Endothelial cell of umbilical vein (primary cell): ENCODE data around the gene SLC29A3. TPM values are rescaled to one million over a fixed set of nuclear protein-coding genes. Genes with fewer than 3 reads are reported as not detected.

Experiments used
- BruUV-seq: library from RNA; stranded (reverse); fragments of 400-500 nt; replicated peaks from 2 replicates; lab custom pipeline; 2021; lab: Mats Ljungman, UMichigan
- CTCF ChIA-PET: fragments of 300-600, 350-600 bp; sonication (Branson Sonifier 250); formaldehyde crosslinking; loops from one replicate; lab custom pipeline; 2021; ENCODE audit warnings: antibody characterized with exemption, inconsistent platforms; lab: Charles Lee
- POLR2A ChIA-PET: fragments of 300-600, 350-600 bp; sonication (Branson Sonifier 250); formaldehyde crosslinking; loops from one replicate; lab custom pipeline; 2021; ENCODE audit warnings: antibody characterized with exemption, inconsistent platforms; lab: Charles Lee
- DNase-seq: peaks from one replicate; pipeline ENCODE4 v3.0.0-alpha.2; 2011; ENCODE audit warnings: low read depth, low spot score
- FAIRE-seq: peaks from 2 replicates; lab custom pipeline; 2011; peaks lifted over from hg19 to GRCh38; lab: Jason Lieb, UNC
- H2AFZ ChIP-seq: 2 replicates; pipeline ENCODE4 v1.6.0; 2012; ENCODE audit warnings: low read depth, low read length, control low read depth, inconsistent platforms
- H3K27ac ChIP-seq: 2 replicates; pipeline ENCODE4 v1.5.1; 2011; ENCODE audit warnings: low read depth, mild to moderate bottlenecking, control low read depth, low read length, moderate library complexity; ENCODE audit not compliant: insufficient read depth
- H3K27me3 ChIP-seq, 2 experiments: 2 replicates each; pipeline versions ENCODE4 v1.6.0 to v1.6.1; 2011; ENCODE audit warnings: low read length in 2 of 2, mixed read lengths in 1 of 2; ENCODE audit not compliant: control insufficient read depth in 2 of 2, insufficient read depth in 2 of 2
- H3K36me3 ChIP-seq, 2 experiments: 2 replicates in 1 of 2; 3 replicates in 1 of 2; pipeline ENCODE4 v1.5.1; 2011; ENCODE audit warnings: low read length in 2 of 2, mild to moderate bottlenecking in 1 of 2, moderate library complexity in 1 of 2; ENCODE audit not compliant: control insufficient read depth in 2 of 2, insufficient read depth in 2 of 2; ENCODE audit errors: extremely low read depth in 1 of 2
- H3K4me1 ChIP-seq: 3 replicates; pipeline ENCODE4 v1.5.1; 2011; ENCODE audit warnings: mild to moderate bottlenecking, low read length; ENCODE audit not compliant: control insufficient read depth, insufficient read depth; ENCODE audit errors: extremely low read depth
- H3K4me2 ChIP-seq: 2 replicates; pipeline ENCODE4 v1.6.1; 2011; ENCODE audit warnings: low read length, control low read depth, mixed read lengths; ENCODE audit not compliant: insufficient read depth
- H3K4me3 ChIP-seq, 3 experiments: fragments of 200-600 bp in 1 of 3; sonication (generic), shearing (Covaris generic) in 1 of 3; replicated peaks in 1 of 3; 2 replicates each; pipeline ENCODE4 v1.5.1; 2011 to 2016; ENCODE audit warnings: control low read depth in 3 of 3, low read length in 3 of 3, mild to moderate bottlenecking in 2 of 3, inconsistent platforms in 1 of 3, low read depth in 1 of 3, moderate library complexity in 1 of 3; ENCODE audit not compliant: insufficient read depth in 1 of 3
- H3K79me2 ChIP-seq: 2 replicates; pipeline ENCODE4 v1.6.0; 2012; ENCODE audit warnings: low read length, inconsistent platforms; ENCODE audit not compliant: control insufficient read depth, insufficient read depth
- H3K9ac ChIP-seq: replicated peaks from 2 replicates; pipeline ENCODE3; 2011; ENCODE audit warnings: low read length, control low read depth; ENCODE audit not compliant: insufficient read depth; ENCODE audit errors: extremely low read depth
- H3K9me1 ChIP-seq: replicated peaks from 3 replicates; pipeline ENCODE4 v1.6.0; 2011; ENCODE audit warnings: mild to moderate bottlenecking, low read length; ENCODE audit not compliant: control insufficient read depth, insufficient read depth; ENCODE audit errors: extremely low read depth
- H3K9me3 ChIP-seq: replicated peaks from 2 replicates; pipeline ENCODE4 v1.5.1; 2012; ENCODE audit warnings: low read length, inconsistent platforms; ENCODE audit not compliant: control insufficient read depth, insufficient read depth
- H4K20me1 ChIP-seq: replicated peaks from 2 replicates; pipeline ENCODE3; 2011; ENCODE audit warnings: mild to moderate bottlenecking, low read length; ENCODE audit not compliant: control insufficient read depth, insufficient read depth; ENCODE audit errors: extremely low read depth
- EZH2 ChIP-seq: IDR thresholded peaks from 2 replicates; pipeline ENCODE4 v1.6.1; 2012; ENCODE audit warnings: borderline replicate concordance, low read depth, mild to moderate bottlenecking, moderate library complexity, low read length, inconsistent platforms; ENCODE audit not compliant: severe bottlenecking
- FOS ChIP-seq: IDR thresholded peaks from 2 replicates; pipeline ENCODE4 v1.6.1; 2011; ENCODE audit warnings: mild to moderate bottlenecking, low read length, moderate library complexity, borderline replicate concordance; ENCODE audit not compliant: insufficient read depth
- GATA2 ChIP-seq: IDR thresholded peaks from 2 replicates; pipeline ENCODE4 v1.7.0; 2011; ENCODE audit warnings: low read depth, mild to moderate bottlenecking, moderate library complexity, mixed read lengths, low read length; ENCODE audit not compliant: insufficient read length, insufficient read depth
- JUN ChIP-seq: IDR thresholded peaks from 2 replicates; pipeline ENCODE4 v1.6.1; 2011; ENCODE audit warnings: borderline replicate concordance, low read depth; ENCODE audit not compliant: insufficient read length, insufficient read depth
- MYC ChIP-seq: IDR thresholded peaks from one replicate; pipeline ENCODE4 v1.6.1; 2011; ENCODE audit warnings: mild to moderate bottlenecking, low read depth, low read length
- POLR2A ChIP-seq: IDR thresholded peaks from 2 replicates; pipeline ENCODE4 v1.6.1; 2012; ENCODE audit warnings: low read depth, mild to moderate bottlenecking, control low read depth, low read length
- POLR2AphosphoS5 ChIP-seq: IDR thresholded peaks from 2 replicates; pipeline ENCODE4 v1.6.1; 2012; ENCODE audit warnings: low read depth, mild to moderate bottlenecking, control low read depth, low read length, moderate library complexity; ENCODE audit not compliant: insufficient read depth
- dilution Hi-C: fragments of 300-500 bp; cut with MboI; formaldehyde crosslinking; loops from one replicate; pipeline ENCODE4 v1.15.0; 2019; ENCODE audit warnings: low sequenced_read_pairs; ENCODE audit not compliant: extremely low pct_ligation_motif_present
- intact Hi-C: fragments of 100-400 bp; cut with micrococcal nuclease; formaldehyde crosslinking; loops from one replicate; pipeline ENCODE4 v1.10.0; 2022
- polyA plus RNA-seq, 4 experiments: library from polyadenylated mRNA; depleted of rRNA in 3 of 4; stranded (reverse) in 3 of 4; unstranded in 1 of 4; fragments of >200 nt; gene quantifications; 2 replicates each; pipeline versions ENCODE4 v1.2.1 to v1.2.3, GENCODE V29; 2011 to 2012; ENCODE audit warnings: missing spikeins in 1 of 4
- total RNA-seq: library from RNA; stranded (reverse); gene quantifications from 2 replicates; pipeline ENCODE4 v1.2.3, GENCODE V29; 2021
- TF ChIP-seq, protein P1 (sequence below): IDR thresholded peaks from 2 replicates; pipeline ENCODE4 v1.6.1; 2011; ENCODE audit not compliant: insufficient read depth, insufficient read length
- TF ChIP-seq, protein P2 (sequence below), 2 donors: IDR thresholded peaks; 1 replicate in 1 of 2; 2 replicates in 1 of 2; pipeline ENCODE4 v1.5.1; 2011; ENCODE audit warnings: low read length in 2 of 2, mild to moderate bottlenecking in 2 of 2, moderate library complexity in 2 of 2, control low read depth in 1 of 2, inconsistent platforms in 1 of 2, low read depth in 1 of 2; ENCODE audit not compliant: insufficient read depth in 1 of 2; ENCODE audit errors: extremely low read depth in 1 of 2

The SLC29A3 gene
- total and polyA plus RNA-seq, 2 donors (not counting 3 experiments of a cell fraction or from before 2014, with no cell fraction given): 5.0 to 9.1 TPM

- dilution Hi-C loops (no loop called here), intact Hi-C loops (no loop called here)
- POLR2A ChIA-PET: no interaction called here
Observed at GRCh38 chr10:71307469-71308085, 11.5 kb upstream of the SLC29A3 start.

More at GRCh38 chr10:71307469-71308085, 11.5 kb upstream of the SLC29A3 start:
- DNase-seq (no peak), FAIRE-seq (no peak)
- Histone ChIP-seq H3K4me1 (no peaks in the 10 kb centered on the region), H4K20me1 (no peaks in the 10 kb centered on the region), H3K9me1 (no peaks in the 10 kb centered on the region), H3K27ac (no peak overlapping the region), H3K9me3 (no peaks in the 10 kb centered on the region), H3K79me2 (no peaks in the 10 kb centered on the region), H3K4me3 (no peak overlapping the region), H3K36me3 (no peaks in the 10 kb centered on the region), H3K4me2 (no peak overlapping the region), H2AFZ (no peak overlapping the region), H3K9ac (no peak overlapping the region), H3K27me3 (peaks cover 13 to 20% of the 10 kb centered on the region in 2 experiments)
- no TSS peak for BruUV-seq
- TF ChIP-seq FOS: no peak
- TF ChIP-seq POLR2A: no peak
- no peak for TF ChIP-seq GATA2
- no peak for TF ChIP-seq EZH2
- TF ChIP-seq POLR2AphosphoS5: no peak
- TF ChIP-seq JUN: no peak
- TF ChIP-seq MYC: no peak
- TF ChIP-seq, protein P1, sequence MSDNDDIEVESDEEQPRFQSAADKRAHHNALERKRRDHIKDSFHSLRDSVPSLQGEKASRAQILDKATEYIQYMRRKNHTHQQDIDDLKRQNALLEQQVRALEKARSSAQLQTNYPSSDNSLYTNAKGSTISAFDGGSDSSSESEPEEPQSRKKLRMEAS: no peak
- TF ChIP-seq, protein P2, sequence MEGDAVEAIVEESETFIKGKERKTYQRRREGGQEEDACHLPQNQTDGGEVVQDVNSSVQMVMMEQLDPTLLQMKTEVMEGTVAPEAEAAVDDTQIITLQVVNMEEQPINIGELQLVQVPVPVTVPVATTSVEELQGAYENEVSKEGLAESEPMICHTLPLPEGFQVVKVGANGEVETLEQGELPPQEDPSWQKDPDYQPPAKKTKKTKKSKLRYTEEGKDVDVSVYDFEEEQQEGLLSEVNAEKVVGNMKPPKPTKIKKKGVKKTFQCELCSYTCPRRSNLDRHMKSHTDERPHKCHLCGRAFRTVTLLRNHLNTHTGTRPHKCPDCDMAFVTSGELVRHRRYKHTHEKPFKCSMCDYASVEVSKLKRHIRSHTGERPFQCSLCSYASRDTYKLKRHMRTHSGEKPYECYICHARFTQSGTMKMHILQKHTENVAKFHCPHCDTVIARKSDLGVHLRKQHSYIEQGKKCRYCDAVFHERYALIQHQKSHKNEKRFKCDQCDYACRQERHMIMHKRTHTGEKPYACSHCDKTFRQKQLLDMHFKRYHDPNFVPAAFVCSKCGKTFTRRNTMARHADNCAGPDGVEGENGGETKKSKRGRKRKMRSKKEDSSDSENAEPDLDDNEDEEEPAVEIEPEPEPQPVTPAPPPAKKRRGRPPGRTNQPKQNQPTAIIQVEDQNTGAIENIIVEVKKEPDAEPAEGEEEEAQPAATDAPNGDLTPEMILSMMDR (IDR thresholded peaks at IDR 0.05; ENCODE audit: extremely low read depth in 1 of 2, insufficient read depth in 1 of 2, low read depth in 1 of 2, low read length in 2 of 2): no peak
- CTCF ChIA-PET: interaction anchor here (0.7 to 1.9 kb wide), 4 partner anchors 11 to 391 kb away, joined by 3 to 9 read pairs (median 4); partner anchors contain the start of gene SLC29A3
